HepG2 (cell line): ENCODE data around the gene EIF5A. TPM values are rescaled to one million over a fixed set of nuclear protein-coding genes. Genes with fewer than 3 reads are reported as not detected.

Experiments used
- ATAC-seq: fragments of 200-7000 bp; cut with Tn5 transposase; 3 replicates; pipeline ENCODE4 v1.9.1; 2020; ENCODE audit warnings: mild to moderate bottlenecking, moderate library complexity
- BruUV-seq: library from RNA; stranded (reverse); fragments of 400-500 nt; replicated peaks from 2 replicates; lab custom pipeline; 2021; lab: Mats Ljungman, UMichigan
- CTCF ChIA-PET: fragments of 300-600 bp; formaldehyde crosslinking; extraction: SDS; loops from one replicate; lab custom pipeline; 2021; ENCODE audit warnings: low total read pairs, inconsistent platforms, low intra/inter-chr PET ratio; lab: Yijun Ruan, JAX
- POLR2A ChIA-PET: fragments of 350-600 bp; sonication (Branson Sonifier 250); formaldehyde crosslinking; loops from one replicate; lab custom pipeline; 2020; ENCODE audit warnings: antibody characterized with exemption, inconsistent platforms; lab: Yijun Ruan, JAX
- DNase-seq: peaks from one replicate; pipeline ENCODE4 v3.0.0-alpha.2; 2015; ENCODE audit warnings: low spot score
- FAIRE-seq: peaks from 3 replicates; lab custom pipeline; 2011; peaks lifted over from hg19 to GRCh38; lab: Jason Lieb, UNC
- H2AFZ ChIP-seq: one replicate; pipeline ENCODE4 v1.6.1; 2011; ENCODE audit warnings: low read length, inconsistent platforms
- H3K27ac ChIP-seq: fragments of 300-600 bp; 3 replicates; pipeline ENCODE4 v1.8.0; 2011; ENCODE audit warnings: mixed run types, mild to moderate bottlenecking, mixed read lengths, low read length, inconsistent platforms; ENCODE audit not compliant: insufficient read depth; ENCODE audit errors: extremely low read length
- H3K27me3 ChIP-seq, 2 experiments: fragments of 200-600 bp in 1 of 2; 2 replicates in 1 of 2; 3 replicates in 1 of 2; pipeline versions ENCODE4 v1.6.0 to v1.8.0; 2011; ENCODE audit warnings: low read length in 2 of 2, mild to moderate bottlenecking in 2 of 2, moderate library complexity in 2 of 2, inconsistent platforms in 1 of 2; ENCODE audit not compliant: insufficient read depth in 2 of 2, control insufficient read depth in 1 of 2
- H3K36me3 ChIP-seq, 2 experiments: fragments of 200-600 bp in 1 of 2; replicated peaks in 1 of 2; 2 replicates in 1 of 2; 3 replicates in 1 of 2; pipeline versions ENCODE4 v1.5.1 to v1.8.0; 2011; ENCODE audit warnings: low read length in 2 of 2, inconsistent platforms in 1 of 2; ENCODE audit not compliant: insufficient read depth in 2 of 2, control insufficient read depth in 1 of 2
- H3K4me1 ChIP-seq: 2 replicates; pipeline ENCODE4 v1.5.1; 2012; ENCODE audit warnings: low read length, inconsistent platforms; ENCODE audit not compliant: insufficient read depth
- H3K4me2 ChIP-seq: 2 replicates; pipeline ENCODE4 v1.6.0; 2011; ENCODE audit warnings: low read depth, low read length, inconsistent platforms
- H3K4me3 ChIP-seq, 3 experiments: fragments of 200-600 bp in 1 of 3; sonication (generic), shearing (Covaris generic) in 1 of 3; replicated peaks in 1 of 3; 2 replicates each; pipeline ENCODE4 v1.5.1; 2011 to 2016; ENCODE audit warnings: low read length in 3 of 3, inconsistent platforms in 2 of 3, low read depth in 2 of 3, mild to moderate bottlenecking in 2 of 3, control low read depth in 1 of 3, mixed read lengths in 1 of 3; ENCODE audit not compliant: insufficient read depth in 1 of 3
- H3K79me2 ChIP-seq: one replicate; pipeline ENCODE4 v1.6.1; 2011; ENCODE audit warnings: low read length, inconsistent platforms; ENCODE audit not compliant: insufficient read depth
- H3K9ac ChIP-seq: 2 replicates; pipeline ENCODE4 v1.6.0; 2011; ENCODE audit warnings: mild to moderate bottlenecking, low read depth, low read length, inconsistent platforms; ENCODE audit not compliant: insufficient read depth
- H3K9me3 ChIP-seq: 2 replicates; pipeline ENCODE4 v1.5.1; 2012; ENCODE audit warnings: mild to moderate bottlenecking, low read length
- H4K20me1 ChIP-seq: 2 replicates; pipeline ENCODE4 v1.6.0; 2011; ENCODE audit warnings: inconsistent platforms, mild to moderate bottlenecking, low read length, moderate library complexity; ENCODE audit not compliant: insufficient read depth
- HNRNPLL ChIP-seq: fragments of 200-400 bp; formaldehyde crosslinking; IDR thresholded peaks from 2 replicates; pipeline ENCODE4 v1.6.1; 2017; ENCODE audit warnings: mild to moderate bottlenecking, low read depth, low read length; ENCODE audit not compliant: poor library complexity, severe bottlenecking
- NBN ChIP-seq: fragments of 450-650 bp; conservative IDR thresholded peaks from 2 replicates; pipeline ENCODE4 v1.6.1; 2017
- ONECUT2 ChIP-seq: sonication (generic); formaldehyde crosslinking; IDR thresholded peaks from 2 replicates; pipeline ENCODE4 v1.4.0; 2020; ENCODE audit warnings: missing genetic modification reagents
- RXRA ChIP-seq: sonication (generic); formaldehyde crosslinking; IDR thresholded peaks from 2 replicates; pipeline ENCODE4 v1.5.1; 2020; ENCODE audit warnings: missing genetic modification reagents
- RXRB ChIP-seq: IDR thresholded peaks from 2 replicates; pipeline ENCODE4 v1.6.1; 2016; ENCODE audit warnings: borderline replicate concordance, missing genetic modification reagents, missing compliant biosample characterization
- SAP130 ChIP-seq: IDR thresholded peaks from 2 replicates; pipeline ENCODE4 v1.6.1; 2016; ENCODE audit warnings: low read depth
- SIX1 ChIP-seq: sonication (generic); formaldehyde crosslinking; IDR thresholded peaks from 2 replicates; pipeline ENCODE4 v1.4.0; 2020; ENCODE audit warnings: missing genetic modification reagents, borderline replicate concordance
- SOX13 ChIP-seq, 3 experiments: fragments of 450-650 bp in 1 of 3; sonication (generic) in 1 of 3; formaldehyde crosslinking in 1 of 3; IDR thresholded peaks in 2 of 3; conservative IDR thresholded peaks in 1 of 3; 2 replicates each; pipeline versions ENCODE4 v1.5.0 to v1.6.1; 2016 to 2020; ENCODE audit warnings: antibody characterized with exemption in 1 of 3, mild to moderate bottlenecking in 1 of 3, missing compliant biosample characterization in 1 of 3, missing genetic modification reagents in 1 of 3, moderate library complexity in 1 of 3
- SP5 ChIP-seq: IDR thresholded peaks from 2 replicates; pipeline ENCODE4 v1.6.1; 2016; ENCODE audit warnings: low read depth, borderline replicate concordance
- ZFP37 ChIP-seq: sonication (generic); formaldehyde crosslinking; IDR thresholded peaks from 2 replicates; pipeline ENCODE4 v1.4.0; 2020; ENCODE audit warnings: missing genetic modification reagents, borderline replicate concordance
- ZNF343 ChIP-seq: sonication (generic); formaldehyde crosslinking; IDR thresholded peaks from 2 replicates; pipeline ENCODE4 v1.4.0; 2020; ENCODE audit warnings: mild to moderate bottlenecking, missing genetic modification reagents
- ZNF432 ChIP-seq: sonication (generic); formaldehyde crosslinking; IDR thresholded peaks from 2 replicates; pipeline ENCODE4 v1.5.0; 2020; ENCODE audit warnings: missing genetic modification reagents, mild to moderate bottlenecking, borderline replicate concordance
- ZNF543 ChIP-seq: sonication (generic); formaldehyde crosslinking; IDR thresholded peaks from 2 replicates; pipeline ENCODE4 v1.4.0; 2020; ENCODE audit warnings: mild to moderate bottlenecking, missing genetic modification reagents
- ZSCAN21 ChIP-seq: sonication (generic); formaldehyde crosslinking; IDR thresholded peaks from 2 replicates; pipeline ENCODE4 v1.8.0; 2022; ENCODE audit warnings: mild to moderate bottlenecking, missing genetic modification reagents, moderate library complexity, borderline replicate concordance
- WGBS: methylation state at CpG from one replicate; pipeline ENCODE4 v1.1.6; 2017; ENCODE audit warnings: low lambda C conversion rate; 5-methylcytosine and 5-hydroxymethylcytosine counted together
- in situ Hi-C: cut with HindIII; loops from 2 replicates; pipeline ENCODE4 v1.10.0; 2017; ENCODE audit warnings: low pct_unique_long_range_greater_than_20kb; ENCODE audit not compliant: extremely low pct_ligation_motif_present
- intact Hi-C: fragments of 100-400 bp; cut with micrococcal nuclease; formaldehyde crosslinking; loops from one replicate; pipeline ENCODE4 v1.10.0; 2022; ENCODE audit not compliant: unreplicated experiment
- polyA plus RNA-seq, 8 experiments: library from polyadenylated mRNA; depleted of rRNA in 3 of 8; stranded (reverse) in 7 of 8; unstranded in 1 of 8; fragments of >200 nt; fragmentation: Illumina TruSeq in 4 of 8; extraction: Trizol in 4 of 8; gene quantifications; 2 replicates each; pipeline versions ENCODE4 v1.2.1 to v1.2.3, GENCODE V29; 2011 to 2016; ENCODE audit warnings: low read depth in 4 of 8, missing spikeins in 1 of 8, mixed read lengths in 1 of 8; ENCODE audit not compliant: insufficient read depth in 1 of 8
- total RNA-seq, 5 experiments: library from RNA; depleted of rRNA; stranded (reverse); fragments of >200 nt; fragmentation: Illumina TruSeq; extraction: Trizol; gene quantifications; 2 replicates each; pipeline ENCODE4 v1.2.3, GENCODE V29; 2016; ENCODE audit warnings: low read depth in 1 of 5
- TF ChIP-seq, protein P1 (sequence below): sonication (generic); formaldehyde crosslinking; IDR thresholded peaks from 2 replicates; pipeline ENCODE4 v1.4.0; 2020; ENCODE audit warnings: missing genetic modification reagents
- TF ChIP-seq, protein P2 (sequence below): sonication (generic); formaldehyde crosslinking; IDR thresholded peaks from 2 replicates; pipeline ENCODE4 v1.5.1; 2020; ENCODE audit warnings: missing genetic modification reagents, mild to moderate bottlenecking, borderline replicate concordance

The EIF5A gene
- total and polyA plus RNA-seq, 2 of the 13 experiments (the other 11 are each of a cell fraction or from before 2014, with no cell fraction given) = 319 to 337 TPM

DNA sequence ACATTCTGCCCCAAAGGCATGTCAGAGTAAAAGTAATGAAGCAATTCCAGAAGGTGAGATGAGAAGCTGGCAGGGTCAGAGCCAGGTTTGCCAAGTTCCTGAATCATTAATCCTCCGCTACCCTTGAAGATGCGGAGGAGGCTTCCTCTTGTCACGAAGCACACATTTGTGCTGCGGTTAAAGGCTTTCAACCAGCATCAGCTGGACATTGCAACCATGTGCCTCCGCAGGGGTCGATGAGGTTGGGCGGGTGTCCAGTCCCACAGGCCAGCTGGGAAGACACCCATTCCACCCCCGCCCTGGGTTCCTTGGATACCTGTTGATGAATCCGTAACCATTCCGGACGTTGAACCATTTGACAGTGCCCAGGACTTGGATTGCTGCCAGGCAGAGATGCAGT lies 14.3 kb upstream of the EIF5A start (continued):
- no peak for TF ChIP-seq ZNF432

DNA sequence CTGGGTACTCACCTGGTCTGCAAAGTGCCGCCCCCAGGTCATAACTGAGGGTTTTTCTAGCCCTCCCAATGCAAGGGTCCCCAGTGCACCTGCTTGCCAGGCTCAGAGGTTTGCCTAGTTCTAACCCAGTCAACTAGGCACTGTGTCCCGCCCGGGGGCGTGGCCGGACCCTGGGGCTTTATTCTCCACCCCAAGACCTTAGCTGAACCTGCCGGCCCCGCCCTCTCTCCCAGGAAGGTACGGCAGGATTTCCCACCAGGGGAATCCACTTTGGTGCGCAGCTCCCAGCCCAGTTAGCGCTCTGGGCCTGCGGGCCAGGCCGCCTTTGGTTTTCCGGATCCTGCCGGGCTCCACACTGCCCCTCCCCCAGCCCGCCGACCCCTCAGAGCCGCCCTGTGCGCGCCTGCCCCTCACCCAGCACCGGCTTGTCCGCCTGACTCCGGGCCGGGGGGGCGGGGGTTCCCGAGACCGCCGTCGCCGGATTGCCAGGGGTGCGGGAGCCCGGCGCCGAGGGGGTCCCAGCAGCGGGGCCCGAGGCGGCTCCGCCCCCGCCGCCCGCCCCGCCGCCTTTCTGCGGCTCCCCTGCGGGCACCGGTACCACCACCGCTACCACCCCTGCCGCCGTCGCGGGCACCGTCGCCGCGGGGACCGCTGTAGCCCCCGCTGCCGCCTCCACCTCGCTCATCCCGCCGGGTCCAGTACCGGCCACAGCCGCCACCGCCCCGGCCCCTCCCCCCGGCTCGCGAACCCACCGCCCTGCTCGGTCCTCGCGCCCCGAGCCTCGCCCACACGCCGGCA lies 13.4 kb upstream of the EIF5A start:
- intact Hi-C loops = no loop called here
- peak overlapping the region; percentile 75 for H3K4me2 ChIP-seq
- peak; percentile 52 for ATAC-seq
- TF ChIP-seq ONECUT2 (CRISPR knock-in tag) = no peak
- TF ChIP-seq RXRA (CRISPR knock-in tag) = peak; percentile 95
- peak; percentile 35; the same call in 1 of the 2 replicates for TF ChIP-seq SAP130 (CRISPR knock-in tag)
- no peak for TF ChIP-seq ZNF343
- TF ChIP-seq HNRNPLL = peak; percentile 33
- peak; percentile 78 for TF ChIP-seq RXRB
- TF ChIP-seq, protein P1, sequence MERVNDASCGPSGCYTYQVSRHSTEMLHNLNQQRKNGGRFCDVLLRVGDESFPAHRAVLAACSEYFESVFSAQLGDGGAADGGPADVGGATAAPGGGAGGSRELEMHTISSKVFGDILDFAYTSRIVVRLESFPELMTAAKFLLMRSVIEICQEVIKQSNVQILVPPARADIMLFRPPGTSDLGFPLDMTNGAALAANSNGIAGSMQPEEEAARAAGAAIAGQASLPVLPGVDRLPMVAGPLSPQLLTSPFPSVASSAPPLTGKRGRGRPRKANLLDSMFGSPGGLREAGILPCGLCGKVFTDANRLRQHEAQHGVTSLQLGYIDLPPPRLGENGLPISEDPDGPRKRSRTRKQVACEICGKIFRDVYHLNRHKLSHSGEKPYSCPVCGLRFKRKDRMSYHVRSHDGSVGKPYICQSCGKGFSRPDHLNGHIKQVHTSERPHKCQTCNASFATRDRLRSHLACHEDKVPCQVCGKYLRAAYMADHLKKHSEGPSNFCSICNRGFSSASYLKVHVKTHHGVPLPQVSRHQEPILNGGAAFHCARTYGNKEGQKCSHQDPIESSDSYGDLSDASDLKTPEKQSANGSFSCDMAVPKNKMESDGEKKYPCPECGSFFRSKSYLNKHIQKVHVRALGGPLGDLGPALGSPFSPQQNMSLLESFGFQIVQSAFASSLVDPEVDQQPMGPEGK = peak; percentile 57; the same call in 1 of the 2 replicates
- no peak for TF ChIP-seq SIX1
- TF ChIP-seq ZFP37 = no peak
- no peak for TF ChIP-seq NBN
- TF ChIP-seq, protein P2, sequence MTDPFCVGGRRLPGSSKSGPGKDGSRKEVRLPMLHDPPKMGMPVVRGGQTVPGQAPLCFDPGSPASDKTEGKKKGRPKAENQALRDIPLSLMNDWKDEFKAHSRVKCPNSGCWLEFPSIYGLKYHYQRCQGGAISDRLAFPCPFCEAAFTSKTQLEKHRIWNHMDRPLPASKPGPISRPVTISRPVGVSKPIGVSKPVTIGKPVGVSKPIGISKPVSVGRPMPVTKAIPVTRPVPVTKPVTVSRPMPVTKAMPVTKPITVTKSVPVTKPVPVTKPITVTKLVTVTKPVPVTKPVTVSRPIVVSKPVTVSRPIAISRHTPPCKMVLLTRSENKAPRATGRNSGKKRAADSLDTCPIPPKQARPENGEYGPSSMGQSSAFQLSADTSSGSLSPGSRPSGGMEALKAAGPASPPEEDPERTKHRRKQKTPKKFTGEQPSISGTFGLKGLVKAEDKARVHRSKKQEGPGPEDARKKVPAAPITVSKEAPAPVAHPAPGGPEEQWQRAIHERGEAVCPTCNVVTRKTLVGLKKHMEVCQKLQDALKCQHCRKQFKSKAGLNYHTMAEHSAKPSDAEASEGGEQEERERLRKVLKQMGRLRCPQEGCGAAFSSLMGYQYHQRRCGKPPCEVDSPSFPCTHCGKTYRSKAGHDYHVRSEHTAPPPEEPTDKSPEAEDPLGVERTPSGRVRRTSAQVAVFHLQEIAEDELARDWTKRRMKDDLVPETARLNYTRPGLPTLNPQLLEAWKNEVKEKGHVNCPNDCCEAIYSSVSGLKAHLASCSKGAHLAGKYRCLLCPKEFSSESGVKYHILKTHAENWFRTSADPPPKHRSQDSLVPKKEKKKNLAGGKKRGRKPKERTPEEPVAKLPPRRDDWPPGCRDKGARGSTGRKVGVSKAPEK (CRISPR knock-in tag) = no peak
- TF ChIP-seq ZNF543 (CRISPR knock-in tag) = 0 out of 2 replicates have a peak, but pooled peaks have one; percentile 40
- no peak for TF ChIP-seq SOX13 (IDR thresholded peaks at IDR 0.05)
- 0 out of 4 replicates have a peak, but pooled peaks of 1 of the 2 experiments have one; percentile 14 for TF ChIP-seq SOX13 (CRISPR knock-in tag; conservative IDR thresholded peaks at IDR 0.05 in 1 of 2, IDR thresholded peaks at IDR 0.05 in 1 of 2)
- no peak for TF ChIP-seq ZSCAN21 (CRISPR knock-in tag)
- peak; percentile 58; the same call in 1 of the 2 replicates for TF ChIP-seq SP5 (CRISPR knock-in tag)

More for the DNA sequence above, 13.4 kb upstream of the EIF5A start:
- no peaks in the 10 kb centered on the region for H3K79me2 ChIP-seq
- H3K36me3 ChIP-seq = no peaks in the 10 kb centered on the region
- 79% methylated on average over 42 of the region's 75 CpGs for WGBS
- H3K9ac ChIP-seq = 0 out of 2 replicates have a peak overlapping the region, but pooled peaks have one; percentile 34
- FAIRE-seq (peak; percentile 30), DNase-seq (peak; percentile 49)
- ChIA-PET CTCF (no interaction called here), POLR2A (interaction anchor here (0.5 to 3.7 kb wide), 6 partner anchors 12 to 248 kb away, joined by 3 to 35 read pairs (median 4); partner anchors contain the start of genes DVL2, GABARAP and SLC2A4)
- peak overlapping the region in 2 of 3 experiments; percentile 15 to 53; a peak in 4 of 6 replicates for H3K4me3 ChIP-seq
- no peaks in the 10 kb centered on the region for H4K20me1 ChIP-seq
- no peaks in the 10 kb centered on the region for H3K9me3 ChIP-seq
- in situ Hi-C loops = no loop called here
- H3K27me3 ChIP-seq = peaks cover 0 to 11% of the 10 kb centered on the region in 2 experiments; a peak in 2 of 5 replicates
- peaks cover 41% of the 10 kb centered on the region for H3K4me1 ChIP-seq
- H2AFZ ChIP-seq = no peak overlapping the region
- H3K27ac ChIP-seq = no peak overlapping the region
- no TSS peak for BruUV-seq
